Endothelial cell of umbilical vein (primary cell): Measurements from ENCODE around the gene CD300LF. TPM values are rescaled to one million over a fixed set of nuclear protein-coding genes. Genes with fewer than 3 reads are reported as not detected.

Experiments used
- BruUV-seq: library from RNA; stranded (reverse); fragments of 400-500 nt; replicated peaks from 2 replicates; lab custom pipeline; 2021; lab: Mats Ljungman, UMichigan
- CTCF ChIA-PET: fragments of 300-600, 350-600 bp; sonication (Branson Sonifier 250); formaldehyde crosslinking; loops from one replicate; lab custom pipeline; 2021; ENCODE audit warnings: antibody characterized with exemption, inconsistent platforms; lab: Charles Lee
- POLR2A ChIA-PET: fragments of 300-600, 350-600 bp; sonication (Branson Sonifier 250); formaldehyde crosslinking; loops from one replicate; lab custom pipeline; 2021; ENCODE audit warnings: antibody characterized with exemption, inconsistent platforms; lab: Charles Lee
- DNase-seq: peaks from one replicate; pipeline ENCODE4 v3.0.0-alpha.2; 2011; ENCODE audit warnings: low read depth, low spot score
- FAIRE-seq: peaks from 2 replicates; lab custom pipeline; 2011; peaks lifted over from hg19 to GRCh38; lab: Jason Lieb, UNC
- H2AFZ ChIP-seq: 2 replicates; pipeline ENCODE4 v1.6.0; 2012; ENCODE audit warnings: low read depth, low read length, control low read depth, inconsistent platforms
- H3K27ac ChIP-seq: 2 replicates; pipeline ENCODE4 v1.5.1; 2011; ENCODE audit warnings: low read depth, mild to moderate bottlenecking, control low read depth, low read length, moderate library complexity; ENCODE audit not compliant: insufficient read depth
- H3K27me3 ChIP-seq, 2 experiments: 2 replicates each; pipeline versions ENCODE4 v1.6.0 to v1.6.1; 2011; ENCODE audit warnings: low read length in 2 of 2, mixed read lengths in 1 of 2; ENCODE audit not compliant: control insufficient read depth in 2 of 2, insufficient read depth in 2 of 2
- H3K36me3 ChIP-seq, 2 experiments: 2 replicates in 1 of 2; 3 replicates in 1 of 2; pipeline ENCODE4 v1.5.1; 2011; ENCODE audit warnings: low read length in 2 of 2, mild to moderate bottlenecking in 1 of 2, moderate library complexity in 1 of 2; ENCODE audit not compliant: control insufficient read depth in 2 of 2, insufficient read depth in 2 of 2; ENCODE audit errors: extremely low read depth in 1 of 2
- H3K4me1 ChIP-seq: 3 replicates; pipeline ENCODE4 v1.5.1; 2011; ENCODE audit warnings: mild to moderate bottlenecking, low read length; ENCODE audit not compliant: control insufficient read depth, insufficient read depth; ENCODE audit errors: extremely low read depth
- H3K4me2 ChIP-seq: 2 replicates; pipeline ENCODE4 v1.6.1; 2011; ENCODE audit warnings: low read length, control low read depth, mixed read lengths; ENCODE audit not compliant: insufficient read depth
- H3K4me3 ChIP-seq, 3 experiments: fragments of 200-600 bp in 1 of 3; sonication (generic), shearing (Covaris generic) in 1 of 3; replicated peaks in 1 of 3; 2 replicates each; pipeline ENCODE4 v1.5.1; 2011 to 2016; ENCODE audit warnings: control low read depth in 3 of 3, low read length in 3 of 3, mild to moderate bottlenecking in 2 of 3, inconsistent platforms in 1 of 3, low read depth in 1 of 3, moderate library complexity in 1 of 3; ENCODE audit not compliant: insufficient read depth in 1 of 3
- H3K79me2 ChIP-seq: 2 replicates; pipeline ENCODE4 v1.6.0; 2012; ENCODE audit warnings: low read length, inconsistent platforms; ENCODE audit not compliant: control insufficient read depth, insufficient read depth
- H3K9ac ChIP-seq: replicated peaks from 2 replicates; pipeline ENCODE3; 2011; ENCODE audit warnings: low read length, control low read depth; ENCODE audit not compliant: insufficient read depth; ENCODE audit errors: extremely low read depth
- H3K9me1 ChIP-seq: replicated peaks from 3 replicates; pipeline ENCODE4 v1.6.0; 2011; ENCODE audit warnings: mild to moderate bottlenecking, low read length; ENCODE audit not compliant: control insufficient read depth, insufficient read depth; ENCODE audit errors: extremely low read depth
- H3K9me3 ChIP-seq: replicated peaks from 2 replicates; pipeline ENCODE4 v1.5.1; 2012; ENCODE audit warnings: low read length, inconsistent platforms; ENCODE audit not compliant: control insufficient read depth, insufficient read depth
- H4K20me1 ChIP-seq: replicated peaks from 2 replicates; pipeline ENCODE3; 2011; ENCODE audit warnings: mild to moderate bottlenecking, low read length; ENCODE audit not compliant: control insufficient read depth, insufficient read depth; ENCODE audit errors: extremely low read depth
- CTCF ChIP-seq, 2 donors: IDR thresholded peaks; 1 replicate in 1 of 2; 2 replicates in 1 of 2; pipeline ENCODE4 v1.5.1; 2011; ENCODE audit warnings: low read length in 2 of 2, mild to moderate bottlenecking in 2 of 2, moderate library complexity in 2 of 2, control low read depth in 1 of 2, inconsistent platforms in 1 of 2, low read depth in 1 of 2; ENCODE audit not compliant: insufficient read depth in 1 of 2; ENCODE audit errors: extremely low read depth in 1 of 2
- EZH2 ChIP-seq: IDR thresholded peaks from 2 replicates; pipeline ENCODE4 v1.6.1; 2012; ENCODE audit warnings: borderline replicate concordance, low read depth, mild to moderate bottlenecking, moderate library complexity, low read length, inconsistent platforms; ENCODE audit not compliant: severe bottlenecking
- FOS ChIP-seq: IDR thresholded peaks from 2 replicates; pipeline ENCODE4 v1.6.1; 2011; ENCODE audit warnings: mild to moderate bottlenecking, low read length, moderate library complexity, borderline replicate concordance; ENCODE audit not compliant: insufficient read depth
- GATA2 ChIP-seq: IDR thresholded peaks from 2 replicates; pipeline ENCODE4 v1.7.0; 2011; ENCODE audit warnings: low read depth, mild to moderate bottlenecking, moderate library complexity, mixed read lengths, low read length; ENCODE audit not compliant: insufficient read length, insufficient read depth
- JUN ChIP-seq: IDR thresholded peaks from 2 replicates; pipeline ENCODE4 v1.6.1; 2011; ENCODE audit warnings: borderline replicate concordance, low read depth; ENCODE audit not compliant: insufficient read length, insufficient read depth
- MAX ChIP-seq: IDR thresholded peaks from 2 replicates; pipeline ENCODE4 v1.6.1; 2011; ENCODE audit not compliant: insufficient read depth, insufficient read length
- MYC ChIP-seq: IDR thresholded peaks from one replicate; pipeline ENCODE4 v1.6.1; 2011; ENCODE audit warnings: mild to moderate bottlenecking, low read depth, low read length
- POLR2A ChIP-seq: IDR thresholded peaks from 2 replicates; pipeline ENCODE4 v1.6.1; 2012; ENCODE audit warnings: low read depth, mild to moderate bottlenecking, control low read depth, low read length
- POLR2AphosphoS5 ChIP-seq: IDR thresholded peaks from 2 replicates; pipeline ENCODE4 v1.6.1; 2012; ENCODE audit warnings: low read depth, mild to moderate bottlenecking, control low read depth, low read length, moderate library complexity; ENCODE audit not compliant: insufficient read depth
- dilution Hi-C: fragments of 300-500 bp; cut with MboI; formaldehyde crosslinking; loops from one replicate; pipeline ENCODE4 v1.15.0; 2019; ENCODE audit warnings: low sequenced_read_pairs; ENCODE audit not compliant: extremely low pct_ligation_motif_present
- intact Hi-C: fragments of 100-400 bp; cut with micrococcal nuclease; formaldehyde crosslinking; loops from one replicate; pipeline ENCODE4 v1.10.0; 2022
- polyA plus RNA-seq, 4 experiments: library from polyadenylated mRNA; depleted of rRNA in 3 of 4; stranded (reverse) in 3 of 4; unstranded in 1 of 4; fragments of >200 nt; gene quantifications; 2 replicates each; pipeline versions ENCODE4 v1.2.1 to v1.2.3, GENCODE V29; 2011 to 2012; ENCODE audit warnings: missing spikeins in 1 of 4
- total RNA-seq: library from RNA; stranded (reverse); gene quantifications from 2 replicates; pipeline ENCODE4 v1.2.3, GENCODE V29; 2021

The CD300LF gene
- total and polyA plus RNA-seq, 2 donors (not counting 3 experiments of a cell fraction or from before 2014, with no cell fraction given), result not detected

GRCh38 chr17:74649909-74650308, 62.8 kb downstream of the CD300LF start:
- no peak for TF ChIP-seq MAX
- TF ChIP-seq GATA2, result no peak
- no peak for TF ChIP-seq EZH2
- no peak for TF ChIP-seq CTCF (IDR thresholded peaks at IDR 0.05; ENCODE audit: extremely low read depth in 1 of 2, insufficient read depth in 1 of 2, low read depth in 1 of 2, low read length in 2 of 2)
- no peak for TF ChIP-seq POLR2A
- TF ChIP-seq FOS, result no peak
- no peak for TF ChIP-seq POLR2AphosphoS5
- no peak for TF ChIP-seq JUN
- TF ChIP-seq MYC, result no peak
- no peaks in the 10 kb centered on the region for H3K9me3 ChIP-seq
- H4K20me1 ChIP-seq, result no peaks in the 10 kb centered on the region
- H3K4me1 ChIP-seq, result no peaks in the 10 kb centered on the region
- no peaks in the 10 kb centered on the region for H3K27me3 ChIP-seq
- CTCF ChIA-PET, result no interaction called here
- H3K4me2 ChIP-seq, result no peak overlapping the region
- no peaks in the 10 kb centered on the region for H3K79me2 ChIP-seq
- no peak for FAIRE-seq
- no peak overlapping the region for H3K9ac ChIP-seq
- H3K4me3 ChIP-seq, result no peak overlapping the region
- BruUV-seq, result no TSS peak
- intact Hi-C loops, result no loop called here
- POLR2A ChIA-PET, result no interaction called here
- H2AFZ ChIP-seq, result no peak overlapping the region
- H3K9me1 ChIP-seq, result no peaks in the 10 kb centered on the region
- no peak overlapping the region for H3K27ac ChIP-seq
- dilution Hi-C loops, result no loop called here
- H3K36me3 ChIP-seq, result no peaks in the 10 kb centered on the region
- DNase-seq, result no peak
